GM19468 (cell line): Measurements from ENCODE around the gene SOS1.
"Not testable (repeated sequence)": the region's sequence is repeated elsewhere in the genome, so short reads cannot be mapped to it uniquely, and the experiment has no call there.

Experiments
- ATAC-seq: cut with Tn5 transposase; IDR thresholded peaks from one replicate; pipeline ENCODE4 v1.9.1; 2021; ENCODE audit warnings: mild to moderate bottlenecking, moderate library complexity, moderate number of reproducible peaks; ENCODE audit not compliant: unreplicated experiment; ENCODE audit errors: extremely low read depth

The SOS1 gene

GRCh38 chr2:38940746-38941145, 180.1 kb downstream of the SOS1 start:
- ATAC-seq: no peak

GRCh38 chr2:38937548-38937947, 183.3 kb downstream of the SOS1 start:
- no peak for ATAC-seq

- not testable (repeated sequence) for ATAC-seq
Measured at GRCh38 chr2:38936516-38936915, 184.3 kb downstream of the SOS1 start.

GRCh38 chr2:38935568-38936172, 185.2 kb downstream of the SOS1 start:
- no peak for ATAC-seq

GRCh38 chr2:38934742-38935141, 186.1 kb downstream of the SOS1 start:
- ATAC-seq: no peak

- no peak for ATAC-seq
Measured at GRCh38 chr2:38933653-38934052, 187.2 kb downstream of the SOS1 start.

GRCh38 chr2:38932586-38932985, 188.3 kb downstream of the SOS1 start:
- no peak for ATAC-seq
